Muscle layer of duodenum (tissue), 2 donors: Measurements from ENCODE around the gene CCDC127.

ENCODE experiments used
- H3K27ac ChIP-seq: one replicate; pipeline ENCODE4 v1.7.0; 2013; ENCODE audit warnings: mild to moderate bottlenecking, low read length
- H3K27me3 ChIP-seq: one replicate; pipeline ENCODE4 v1.7.0; 2013; ENCODE audit warnings: low read depth, mild to moderate bottlenecking, control low read depth, low read length
- H3K36me3 ChIP-seq, 2 donors: one replicate each; pipeline ENCODE4 v1.7.0; 2013; ENCODE audit warnings: low read length in 2 of 2, control low read depth in 1 of 2, mild to moderate bottlenecking in 1 of 2; ENCODE audit not compliant: insufficient read depth in 2 of 2, control insufficient read depth in 1 of 2
- H3K4me1 ChIP-seq, 2 donors: one replicate each; pipeline ENCODE4 v1.7.0; 2013; ENCODE audit warnings: low read length in 2 of 2, mild to moderate bottlenecking in 2 of 2, control low read depth in 1 of 2, moderate library complexity in 1 of 2; ENCODE audit not compliant: insufficient read depth in 2 of 2, control insufficient read depth in 1 of 2
- H3K4me3 ChIP-seq, 2 donors: one replicate each; pipeline ENCODE4 v1.7.0; 2013; ENCODE audit warnings: low read length in 2 of 2, low read depth in 1 of 2, mild to moderate bottlenecking in 1 of 2
- H3K9me3 ChIP-seq, 2 donors: one replicate each; pipeline ENCODE4 v1.7.0; 2013; ENCODE audit warnings: low read length in 2 of 2, control low read depth in 1 of 2, mild to moderate bottlenecking in 1 of 2; ENCODE audit not compliant: control insufficient read depth in 1 of 2
- donor health status: healthy.

Gene CCDC127

DNA sequence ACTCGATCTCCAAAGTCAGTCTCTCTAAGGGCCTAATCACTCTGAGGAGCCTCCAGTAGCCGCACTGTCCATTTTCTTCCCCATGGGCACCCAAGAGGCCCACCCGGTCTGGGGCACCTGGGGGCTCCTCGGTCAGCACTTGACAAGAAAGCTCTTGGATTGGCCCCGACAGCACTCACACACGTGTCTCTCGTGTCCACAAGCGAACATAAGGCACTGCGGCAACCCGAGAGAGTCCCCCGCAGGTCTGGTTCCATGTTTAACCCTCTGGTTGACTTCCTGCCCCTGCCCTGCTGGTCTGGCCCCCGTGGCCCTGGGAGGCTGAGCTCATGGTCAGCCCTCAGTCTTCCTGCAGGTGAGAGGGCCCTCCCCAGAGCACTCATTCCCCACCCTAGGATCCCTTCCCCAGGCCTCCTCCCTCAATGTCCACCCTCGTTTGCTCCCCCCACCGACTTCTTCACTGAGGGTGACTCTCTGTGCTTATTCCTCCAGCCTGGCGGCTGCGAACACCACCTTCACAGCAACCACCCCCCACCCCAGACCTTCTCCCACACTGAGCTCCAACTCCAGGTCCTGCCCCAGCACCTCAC lies 43.0 kb downstream of the CCDC127 start:
- Histone ChIP-seq H3K27me3 (no peaks in the 10 kb centered on the region), H3K36me3 (no peaks in the 10 kb centered on the region), H3K27ac (no peak overlapping the region), H3K4me1 (no peaks in the 10 kb centered on the region), H3K4me3 (no peak overlapping the region), H3K9me3 (no peaks in the 10 kb centered on the region)

DNA sequence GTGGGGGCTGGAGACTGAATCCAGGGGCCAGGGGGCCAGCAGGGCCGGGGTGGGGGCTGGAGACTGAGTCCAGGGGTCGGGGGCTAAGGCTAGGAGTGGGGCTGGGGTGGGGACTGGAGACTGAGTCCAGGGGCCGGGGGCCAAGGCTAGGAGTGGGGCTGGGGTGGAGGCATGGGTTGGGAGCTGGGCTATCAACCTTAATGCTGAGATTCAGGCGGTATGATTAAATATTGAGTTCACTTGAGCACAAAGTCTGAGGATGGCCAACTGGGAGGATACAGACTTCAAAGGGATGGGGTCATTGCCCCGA lies 43.7 kb downstream of the CCDC127 start:
- H3K27me3 ChIP-seq = no peaks in the 10 kb centered on the region
- no peak overlapping the region for H3K4me3 ChIP-seq
- H3K4me1 ChIP-seq = no peaks in the 10 kb centered on the region

DNA sequence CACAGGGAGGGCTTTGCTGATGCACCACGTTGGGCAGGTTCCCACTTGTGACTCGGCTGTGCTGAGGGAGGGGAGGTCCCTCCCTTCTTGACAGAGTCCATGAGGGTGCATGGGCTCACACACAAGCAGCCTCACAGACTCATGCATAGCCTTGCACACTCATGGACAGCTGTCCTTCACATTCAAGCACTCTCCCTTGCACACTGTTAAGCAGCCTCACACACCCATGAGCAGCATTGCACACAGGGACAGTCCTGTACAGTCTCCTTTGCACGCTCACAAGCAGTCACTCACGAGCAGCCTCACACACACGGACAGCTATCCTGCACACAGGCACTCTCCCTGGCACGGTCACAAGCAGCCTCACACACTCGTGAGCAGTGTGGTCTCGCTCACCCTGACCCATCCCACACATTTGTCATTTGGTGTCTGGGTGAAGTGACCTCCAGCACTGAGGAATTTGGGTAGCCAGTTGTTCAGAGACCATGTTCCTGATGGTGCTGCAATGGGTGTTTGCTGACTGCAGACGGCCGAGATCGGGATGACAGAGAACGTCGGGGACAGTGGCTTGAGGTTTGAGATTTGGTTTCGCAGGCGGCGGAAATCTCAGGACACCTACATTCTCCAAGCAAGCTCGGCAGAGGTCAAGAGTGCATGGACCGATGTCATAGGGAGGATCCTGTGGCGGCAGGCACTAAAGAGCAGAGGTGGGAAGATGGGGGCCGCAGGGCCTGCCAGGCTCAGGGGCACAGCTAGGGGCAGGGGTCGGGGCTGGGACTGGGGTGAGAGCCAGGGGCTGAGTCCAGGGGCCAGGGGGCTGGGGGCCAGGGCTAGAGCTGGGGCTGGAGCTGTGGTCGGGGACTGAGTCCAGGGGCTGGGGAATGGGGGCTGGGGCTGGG lies 44.3 kb downstream of the CCDC127 start:
- Histone ChIP-seq H3K4me3 (no peak overlapping the region), H3K36me3 (no peaks in the 10 kb centered on the region), H3K4me1 (no peaks in the 10 kb centered on the region)

More for the DNA sequence above, 43.7 kb downstream of the CCDC127 start:
- H3K27ac ChIP-seq = no peak overlapping the region
- no peaks in the 10 kb centered on the region for H3K36me3 ChIP-seq
- H3K9me3 ChIP-seq = no peaks in the 10 kb centered on the region

DNA sequence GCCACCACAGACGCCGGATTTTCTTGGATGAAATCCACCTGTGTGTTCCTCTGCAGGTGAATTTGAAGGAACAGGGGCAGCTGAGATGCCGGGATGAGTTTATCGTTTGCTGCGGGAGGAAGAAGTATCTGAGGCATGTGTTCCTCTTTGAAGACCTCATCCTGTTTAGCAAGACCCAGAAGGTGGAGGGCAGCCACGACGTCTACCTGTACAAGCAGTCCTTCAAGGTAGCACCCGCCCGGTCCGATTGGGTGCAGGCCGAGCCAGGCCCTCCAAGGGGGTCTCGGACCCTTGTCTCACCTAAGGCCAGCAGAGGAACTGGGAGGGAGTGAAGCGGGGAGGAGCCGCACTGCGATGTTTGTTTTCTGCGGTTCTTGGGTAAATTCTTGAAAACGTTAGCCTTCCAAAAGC lies 45.1 kb downstream of the CCDC127 start:
- Histone ChIP-seq H3K36me3 (no peaks in the 10 kb centered on the region), H3K4me1 (peaks cover 0 to 4% of the 10 kb centered on the region in 2 donors), H3K27ac (no peak overlapping the region), H3K4me3 (no peak overlapping the region), H3K9me3 (no peaks in the 10 kb centered on the region), H3K27me3 (no peaks in the 10 kb centered on the region)

More for the DNA sequence above, 44.3 kb downstream of the CCDC127 start:
- Histone ChIP-seq H3K9me3 (no peaks in the 10 kb centered on the region), H3K27ac (no peak overlapping the region), H3K27me3 (no peaks in the 10 kb centered on the region)

DNA sequence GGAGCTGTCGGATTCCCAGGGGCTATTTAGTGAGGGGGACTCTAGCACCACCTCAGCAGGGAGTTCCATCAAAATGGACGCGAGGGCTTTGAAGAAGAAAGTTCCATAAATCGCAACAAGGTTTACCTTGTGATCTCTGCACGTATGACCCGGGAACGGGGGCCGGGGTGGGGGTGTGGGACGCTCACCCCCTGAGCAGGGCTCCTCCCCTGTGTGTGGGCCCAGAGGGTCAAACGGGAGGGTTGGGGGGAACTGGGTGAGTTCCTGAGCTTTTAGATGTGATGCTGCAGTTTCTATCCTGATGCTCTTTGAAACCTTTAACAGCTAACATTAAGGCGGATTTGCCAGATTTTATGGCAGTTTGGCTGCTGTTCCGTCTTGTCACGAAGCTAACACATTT lies 45.5 kb downstream of the CCDC127 start:
- no peaks in the 10 kb centered on the region for H3K36me3 ChIP-seq
- H3K4me3 ChIP-seq = no peak overlapping the region
- H3K27me3 ChIP-seq = no peaks in the 10 kb centered on the region
- peaks cover 0 to 4% of the 10 kb centered on the region in 2 donors for H3K4me1 ChIP-seq
- H3K9me3 ChIP-seq = no peaks in the 10 kb centered on the region
- H3K27ac ChIP-seq = no peak overlapping the region

DNA sequence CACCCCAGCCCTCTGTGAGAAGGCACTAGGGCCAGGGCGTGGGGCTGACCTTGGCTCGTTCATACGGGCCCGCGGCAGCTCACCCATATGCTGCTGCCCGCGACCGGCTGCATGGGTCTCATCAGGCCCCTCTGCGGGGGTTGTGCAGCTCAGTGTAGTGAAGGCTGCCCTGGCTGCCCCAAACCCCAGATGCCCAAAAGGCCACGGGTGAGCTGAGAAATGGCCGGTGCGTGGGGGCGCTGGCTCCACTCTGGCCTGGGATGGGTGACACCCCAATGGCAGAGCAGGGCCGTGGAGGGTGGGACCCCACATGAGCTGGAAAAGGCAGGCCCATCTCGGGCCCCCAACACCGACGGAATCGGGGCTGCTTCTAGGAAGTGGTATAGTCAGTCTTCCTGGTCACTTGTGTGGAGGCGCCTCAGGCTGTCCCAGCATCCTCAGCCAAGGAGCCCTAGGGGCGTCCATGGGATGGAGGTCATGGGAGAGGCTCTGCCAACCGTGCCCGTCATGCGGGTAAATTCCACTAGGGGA lies 46.1 kb downstream of the CCDC127 start:
- no peaks in the 10 kb centered on the region for H3K27me3 ChIP-seq

DNA sequence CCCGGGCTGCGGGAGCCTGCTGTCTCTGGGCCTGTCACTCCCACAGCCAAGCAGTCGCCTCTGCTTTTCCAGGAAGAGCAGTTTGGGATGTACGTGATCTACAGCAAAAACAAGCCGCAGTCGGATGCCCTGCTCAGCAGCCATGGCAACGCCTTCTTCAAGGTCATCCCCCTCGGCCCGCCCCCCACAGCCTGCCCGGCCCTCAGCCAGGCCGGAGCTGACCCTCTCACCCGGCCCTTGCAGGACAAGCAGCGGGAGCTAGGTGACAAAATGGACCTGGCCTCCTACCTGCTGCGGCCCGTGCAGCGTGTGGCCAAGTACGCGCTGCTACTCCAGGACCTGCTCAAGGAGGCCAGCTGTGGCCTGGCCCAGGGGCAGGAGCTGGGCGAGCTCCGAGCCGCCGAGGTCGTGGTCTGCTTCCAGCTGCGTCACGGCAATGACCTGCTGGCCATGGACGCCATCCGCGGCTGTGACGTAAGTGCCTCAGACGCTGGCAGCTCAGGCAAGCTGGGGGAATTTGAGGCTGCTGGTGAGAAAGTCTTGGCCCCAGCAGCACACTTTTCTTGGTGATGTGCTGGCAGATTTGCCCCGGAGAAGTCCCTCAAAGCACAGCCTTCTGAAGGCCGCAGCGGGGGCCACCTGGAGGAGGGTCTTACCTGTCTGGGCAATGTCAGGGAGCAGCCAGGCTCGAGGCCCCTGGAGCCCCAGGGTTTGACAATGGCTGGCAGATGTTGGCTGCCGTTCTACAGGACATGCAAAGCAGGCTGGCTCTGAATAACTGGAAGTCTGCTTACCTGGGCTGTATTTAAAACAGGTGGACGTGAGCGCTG lies 46.8 kb downstream of the CCDC127 start:
- Histone ChIP-seq H3K27ac (no peak overlapping the region), H3K9me3 (no peaks in the 10 kb centered on the region), H3K27me3 (no peaks in the 10 kb centered on the region), H3K4me1 (peaks cover 0 to 4% of the 10 kb centered on the region in 2 donors), H3K36me3 (no peaks in the 10 kb centered on the region), H3K4me3 (no peak overlapping the region)

More for the DNA sequence above, 46.1 kb downstream of the CCDC127 start:
- no peaks in the 10 kb centered on the region for H3K36me3 ChIP-seq
- no peak overlapping the region for H3K27ac ChIP-seq
- peaks cover 0 to 4% of the 10 kb centered on the region in 2 donors for H3K4me1 ChIP-seq
- H3K9me3 ChIP-seq = no peaks in the 10 kb centered on the region
- no peak overlapping the region for H3K4me3 ChIP-seq

DNA sequence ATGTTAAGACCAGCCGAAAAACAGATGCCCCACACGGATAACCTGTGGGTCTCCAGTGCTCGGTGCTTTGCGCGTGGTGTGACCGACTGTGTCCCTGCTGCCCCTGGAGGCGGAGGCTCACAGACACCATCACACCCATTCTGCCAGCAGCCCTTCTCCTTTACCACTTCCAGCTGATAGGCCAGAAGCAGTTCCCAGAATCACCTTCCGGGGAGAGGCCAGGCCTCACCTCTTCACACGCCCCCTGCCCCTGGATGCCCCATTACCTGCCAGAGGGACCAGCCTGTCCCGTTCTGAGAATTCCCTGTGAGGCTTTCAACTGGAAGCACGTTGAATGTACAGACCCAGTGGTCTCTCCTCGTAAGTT lies 48.2 kb downstream of the CCDC127 start:
- no peaks in the 10 kb centered on the region for H3K27me3 ChIP-seq
- H3K36me3 ChIP-seq = no peaks in the 10 kb centered on the region
- H3K4me1 ChIP-seq = peaks cover 0 to 4% of the 10 kb centered on the region in 2 donors
- no peak overlapping the region for H3K4me3 ChIP-seq
- H3K27ac ChIP-seq = no peak overlapping the region
- H3K9me3 ChIP-seq = no peaks in the 10 kb centered on the region

DNA sequence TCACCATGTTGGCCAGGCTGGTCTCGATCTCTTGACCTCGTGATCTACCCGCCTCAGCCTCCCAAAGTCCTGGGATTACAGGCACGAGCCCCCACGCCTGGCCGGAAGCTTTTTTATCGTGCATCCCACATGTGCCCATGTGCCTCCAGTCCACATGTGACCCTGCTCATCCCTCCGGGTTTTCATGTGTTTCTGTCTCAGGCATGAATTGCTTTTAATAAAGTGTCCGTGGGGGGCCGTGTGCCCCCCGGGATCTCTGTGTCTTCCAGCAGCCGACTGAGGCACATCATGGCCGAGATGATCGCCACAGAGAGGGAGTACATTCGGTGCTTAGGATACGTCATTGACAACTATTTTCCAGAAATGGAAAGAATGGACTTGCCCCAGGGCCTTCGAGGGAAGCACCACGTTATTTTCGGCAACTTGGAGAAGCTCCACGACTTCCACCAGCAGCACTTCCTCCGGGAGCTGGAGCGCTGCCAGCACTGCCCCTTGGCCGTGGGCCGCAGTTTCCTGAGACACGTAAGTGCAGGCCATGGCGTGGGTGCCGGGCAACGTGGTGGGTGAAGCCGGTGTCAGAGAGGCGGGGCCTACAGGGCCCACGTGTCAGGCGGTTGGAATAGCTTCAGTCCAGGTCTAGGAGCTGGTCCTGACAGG lies 48.8 kb downstream of the CCDC127 start:
- peaks cover 0 to 4% of the 10 kb centered on the region in 2 donors for H3K4me1 ChIP-seq
- no peak overlapping the region for H3K27ac ChIP-seq
- no peak overlapping the region for H3K4me3 ChIP-seq
- H3K36me3 ChIP-seq = no peaks in the 10 kb centered on the region
- no peaks in the 10 kb centered on the region for H3K9me3 ChIP-seq
- H3K27me3 ChIP-seq = no peaks in the 10 kb centered on the region

DNA sequence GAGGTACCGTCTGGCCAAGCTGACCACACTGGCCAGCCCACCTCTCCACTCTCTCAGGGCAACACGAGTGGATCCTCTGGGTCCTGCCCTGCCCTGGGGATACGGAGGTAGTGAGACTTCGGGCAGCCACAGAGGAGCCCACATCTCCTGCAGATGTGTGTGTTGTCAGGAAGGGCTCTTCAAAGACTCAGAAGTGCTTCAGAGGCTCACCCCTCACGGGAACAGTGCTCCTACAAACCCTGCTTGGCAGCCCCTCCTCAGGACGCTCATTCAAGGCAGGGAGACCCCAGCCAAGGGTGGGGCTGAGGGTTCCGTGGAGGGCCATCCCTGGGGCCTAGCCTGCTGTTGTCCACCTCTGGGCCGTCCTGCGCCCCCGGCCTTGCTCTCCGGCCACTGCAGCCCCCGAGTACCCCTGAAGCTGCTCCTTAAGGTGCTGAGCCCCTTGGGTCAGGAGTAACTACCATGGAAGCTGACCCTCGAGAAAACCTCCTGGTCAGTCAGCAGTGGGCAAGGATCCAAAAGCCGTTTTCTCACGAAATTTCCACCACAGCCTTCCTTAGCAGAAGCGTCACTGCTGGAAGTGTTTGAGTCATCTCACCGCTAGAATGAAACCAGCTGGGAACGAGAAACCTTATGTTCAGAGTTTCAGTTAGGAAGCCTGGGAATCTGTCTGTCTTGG lies 49.8 kb downstream of the CCDC127 start:
- Histone ChIP-seq H3K27ac (no peak overlapping the region), H3K9me3 (no peaks in the 10 kb centered on the region), H3K36me3 (no peaks in the 10 kb centered on the region), H3K4me1 (peaks cover 0 to 4% of the 10 kb centered on the region in 2 donors), H3K4me3 (no peak overlapping the region), H3K27me3 (no peaks in the 10 kb centered on the region)
